K562 (cell line): ENCODE measurements around the gene FZD1. TPM values are rescaled to one million over a fixed set of nuclear protein-coding genes. Genes with fewer than 3 reads are reported as not detected.

Experiments used
- CHAMP1 ChIP-seq: fragments of 450-650 bp; IDR thresholded peaks from 2 replicates; pipeline ENCODE4 v1.6.1; 2016; ENCODE audit warnings: mild to moderate bottlenecking
- CTCFL ChIP-seq: IDR thresholded peaks from 2 replicates; pipeline ENCODE4 v1.6.1; 2011; ENCODE audit warnings: borderline replicate concordance, low read depth, mild to moderate bottlenecking, moderate library complexity, low read length; ENCODE audit not compliant: insufficient read depth, poor library complexity, severe bottlenecking
- CXXC5 ChIP-seq: fragments of 250-450 bp; sonication (Bioruptor Pico); IDR thresholded peaks from 2 replicates; pipeline ENCODE4 v1.8.0; 2022; ENCODE audit warnings: inconsistent platforms, mild to moderate bottlenecking, moderate library complexity
- HNRNPK ChIP-seq: fragments of 200-400 bp; formaldehyde crosslinking; IDR thresholded peaks from one replicate; pipeline ENCODE4 v1.6.1; 2018; ENCODE audit warnings: mild to moderate bottlenecking, low read depth, low read length; ENCODE audit not compliant: poor library complexity, severe bottlenecking
- KDM4B ChIP-seq, 2 experiments: fragments of 450-650 bp in 1 of 2; sonication (generic) in 1 of 2; IDR thresholded peaks; 2 replicates each; pipeline ENCODE4 v1.6.1; 2016 to 2017; ENCODE audit warnings: borderline replicate concordance in 2 of 2, antibody characterized with exemption in 1 of 2, low read depth in 1 of 2, mild to moderate bottlenecking in 1 of 2
- MTA1 ChIP-seq: fragments of 450-650 bp; IDR thresholded peaks from 2 replicates; pipeline ENCODE4 v1.6.1; 2017; ENCODE audit warnings: borderline replicate concordance
- NFIC ChIP-seq: fragments of 450-650 bp; IDR thresholded peaks from 2 replicates; pipeline ENCODE4 v1.6.1; 2017; ENCODE audit warnings: mild to moderate bottlenecking, inconsistent platforms
- NR0B1 ChIP-seq: fragments of 450-650 bp; IDR thresholded peaks from one replicate; pipeline ENCODE4 v1.6.1; 2018; ENCODE audit warnings: mild to moderate bottlenecking, moderate library complexity; ENCODE audit not compliant: partially characterized antibody
- SFPQ ChIP-seq: fragments of 200-400 bp; formaldehyde crosslinking; IDR thresholded peaks from 2 replicates; pipeline ENCODE4 v1.6.1; 2017; ENCODE audit warnings: mild to moderate bottlenecking, low read depth, low read length, moderate library complexity
- ZNF23 ChIP-seq: fragments of 250-450 bp; sonication (Bioruptor Pico); IDR thresholded peaks from 2 replicates; pipeline ENCODE4 v1.4.0; 2020; ENCODE audit warnings: mild to moderate bottlenecking
- ZNF324 ChIP-seq: fragments of 250-450 bp; sonication (Bioruptor Pico); IDR thresholded peaks from 2 replicates; pipeline ENCODE4 v1.4.0; 2020; ENCODE audit warnings: mild to moderate bottlenecking
- ZNF41 ChIP-seq: fragments of 250-450 bp; sonication (Bioruptor Pico); conservative IDR thresholded peaks from 2 replicates; pipeline ENCODE4 v1.4.0; 2020; ENCODE audit warnings: mild to moderate bottlenecking
- ZNF518B ChIP-seq: fragments of 250-450 bp; sonication (Bioruptor Pico); IDR thresholded peaks from 2 replicates; pipeline ENCODE4 v1.5.0; 2021; ENCODE audit warnings: mild to moderate bottlenecking, moderate library complexity
- polyA plus RNA-seq, 8 experiments: library from polyadenylated mRNA; depleted of rRNA in 4 of 8; stranded (reverse) in 5 of 8; unstranded in 3 of 8; fragments of >200 nt; fragmentation: Nextera tagmentation in 2 of 8; fragmentation: Illumina TruSeq in 1 of 8; extraction: Ambion mirVana in 2 of 8; extraction: Trizol in 1 of 8; gene quantifications; 2 replicates each; pipeline versions ENCODE4 v1.2.1 to v1.2.3, GENCODE V29; 2011 to 2014; ENCODE audit warnings: inconsistent platforms in 1 of 8, missing spikeins in 1 of 8
- total RNA-seq, 7 experiments: library from RNA; depleted of rRNA in 6 of 7; stranded (reverse); fragments of >200 nt in 6 of 7; fragmentation: Illumina TruSeq in 2 of 7; extraction: Trizol in 2 of 7; gene quantifications; 2 replicates each; pipeline versions ENCODE4 v1.2.1 to v1.2.3, GENCODE V29; 2011 to 2021; ENCODE audit warnings: low replicate concordance in 1 of 7

FZD1 gene
- total and polyA plus RNA-seq, 9 of the 15 experiments (the other 6 are each of a cell fraction or from before 2014, with no cell fraction given): 0.25 to 5.1 (median 1.8) TPM

GRCh38 chr7:91264046-91264923 lies at the start of gene FZD1 (continued):
- TF ChIP-seq CHAMP1 (peak; percentile 97), CXXC5 (peak; percentile 99), SFPQ (no peak), NFIC (peak; percentile 71), ZNF23 (no peak), ZNF324 (CRISPR knock-in tag) (no peak), NR0B1 (no peak), KDM4B (IDR thresholded peaks at IDR 0.05; ENCODE audit: borderline replicate concordance in 2 of 2, low read depth in 1 of 2) (peak in 1 of 2 experiments; percentile 90; a peak in 1 of 4 replicates), HNRNPK (peak; percentile 17), ZNF518B (CRISPR knock-in tag) (no peak), CTCFL (peak; percentile 26), MTA1 (peak; percentile 85; the same call in 1 of the 2 replicates), ZNF41 (CRISPR knock-in tag) (no peak; the same call in 1 of the 2 replicates)
